ENCODE results near the gene KRT13.

- TF ChIP-seq, protein P1, sequence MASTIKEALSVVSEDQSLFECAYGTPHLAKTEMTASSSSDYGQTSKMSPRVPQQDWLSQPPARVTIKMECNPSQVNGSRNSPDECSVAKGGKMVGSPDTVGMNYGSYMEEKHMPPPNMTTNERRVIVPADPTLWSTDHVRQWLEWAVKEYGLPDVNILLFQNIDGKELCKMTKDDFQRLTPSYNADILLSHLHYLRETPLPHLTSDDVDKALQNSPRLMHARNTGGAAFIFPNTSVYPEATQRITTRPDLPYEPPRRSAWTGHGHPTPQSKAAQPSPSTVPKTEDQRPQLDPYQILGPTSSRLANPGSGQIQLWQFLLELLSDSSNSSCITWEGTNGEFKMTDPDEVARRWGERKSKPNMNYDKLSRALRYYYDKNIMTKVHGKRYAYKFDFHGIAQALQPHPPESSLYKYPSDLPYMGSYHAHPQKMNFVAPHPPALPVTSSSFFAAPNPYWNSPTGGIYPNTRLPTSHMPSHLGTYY (CRISPR knock-in tag; IDR thresholded peaks at IDR 0.05): no peak
- TF ChIP-seq MAX (CRISPR knock-in tag; IDR thresholded peaks at IDR 0.05) (no peak), TEAD4 (CRISPR knock-in tag; IDR thresholded peaks at IDR 0.05) (no peak), CTCF (IDR thresholded peaks at IDR 0.05) (no peak), NR1H2 (CRISPR knock-in tag; IDR thresholded peaks at IDR 0.05) (no peak), ELF4 (CRISPR knock-in tag; IDR thresholded peaks at IDR 0.05; ENCODE audit: low read depth) (no peak), GTF2I (CRISPR knock-in tag; conservative IDR thresholded peaks at IDR 0.05) (no peak), E2F5 (CRISPR knock-in tag; IDR thresholded peaks at IDR 0.05) (no peak), NFE2L1 (CRISPR knock-in tag; IDR thresholded peaks at IDR 0.05) (no peak), SOX15 (CRISPR knock-in tag; IDR thresholded peaks at IDR 0.05) (no peak), E2F1 (CRISPR knock-in tag; IDR thresholded peaks at IDR 0.05) (peak; percentile 2; the same call in 1 of the 2 replicates), NFYB (CRISPR knock-in tag; conservative IDR thresholded peaks at IDR 0.05; ENCODE audit: low read depth) (no peak)
- TF ChIP-seq, protein P2, sequence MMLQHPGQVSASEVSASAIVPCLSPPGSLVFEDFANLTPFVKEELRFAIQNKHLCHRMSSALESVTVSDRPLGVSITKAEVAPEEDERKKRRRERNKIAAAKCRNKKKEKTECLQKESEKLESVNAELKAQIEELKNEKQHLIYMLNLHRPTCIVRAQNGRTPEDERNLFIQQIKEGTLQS (CRISPR knock-in tag; conservative IDR thresholded peaks at IDR 0.05): no peak
- TF ChIP-seq, protein P3, sequence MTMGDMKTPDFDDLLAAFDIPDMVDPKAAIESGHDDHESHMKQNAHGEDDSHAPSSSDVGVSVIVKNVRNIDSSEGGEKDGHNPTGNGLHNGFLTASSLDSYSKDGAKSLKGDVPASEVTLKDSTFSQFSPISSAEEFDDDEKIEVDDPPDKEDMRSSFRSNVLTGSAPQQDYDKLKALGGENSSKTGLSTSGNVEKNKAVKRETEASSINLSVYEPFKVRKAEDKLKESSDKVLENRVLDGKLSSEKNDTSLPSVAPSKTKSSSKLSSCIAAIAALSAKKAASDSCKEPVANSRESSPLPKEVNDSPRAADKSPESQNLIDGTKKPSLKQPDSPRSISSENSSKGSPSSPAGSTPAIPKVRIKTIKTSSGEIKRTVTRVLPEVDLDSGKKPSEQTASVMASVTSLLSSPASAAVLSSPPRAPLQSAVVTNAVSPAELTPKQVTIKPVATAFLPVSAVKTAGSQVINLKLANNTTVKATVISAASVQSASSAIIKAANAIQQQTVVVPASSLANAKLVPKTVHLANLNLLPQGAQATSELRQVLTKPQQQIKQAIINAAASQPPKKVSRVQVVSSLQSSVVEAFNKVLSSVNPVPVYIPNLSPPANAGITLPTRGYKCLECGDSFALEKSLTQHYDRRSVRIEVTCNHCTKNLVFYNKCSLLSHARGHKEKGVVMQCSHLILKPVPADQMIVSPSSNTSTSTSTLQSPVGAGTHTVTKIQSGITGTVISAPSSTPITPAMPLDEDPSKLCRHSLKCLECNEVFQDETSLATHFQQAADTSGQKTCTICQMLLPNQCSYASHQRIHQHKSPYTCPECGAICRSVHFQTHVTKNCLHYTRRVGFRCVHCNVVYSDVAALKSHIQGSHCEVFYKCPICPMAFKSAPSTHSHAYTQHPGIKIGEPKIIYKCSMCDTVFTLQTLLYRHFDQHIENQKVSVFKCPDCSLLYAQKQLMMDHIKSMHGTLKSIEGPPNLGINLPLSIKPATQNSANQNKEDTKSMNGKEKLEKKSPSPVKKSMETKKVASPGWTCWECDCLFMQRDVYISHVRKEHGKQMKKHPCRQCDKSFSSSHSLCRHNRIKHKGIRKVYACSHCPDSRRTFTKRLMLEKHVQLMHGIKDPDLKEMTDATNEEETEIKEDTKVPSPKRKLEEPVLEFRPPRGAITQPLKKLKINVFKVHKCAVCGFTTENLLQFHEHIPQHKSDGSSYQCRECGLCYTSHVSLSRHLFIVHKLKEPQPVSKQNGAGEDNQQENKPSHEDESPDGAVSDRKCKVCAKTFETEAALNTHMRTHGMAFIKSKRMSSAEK (CRISPR knock-in tag; IDR thresholded peaks at IDR 0.05; ENCODE audit: borderline replicate concordance): no peak
These were observed 19.1 kb downstream of the KRT13 start for GRCh38 chr17:41486316-41486715.
